Karpas-422 (cell line): ENCODE measurements around the gene BRINP2. TPM values are rescaled to one million over a fixed set of nuclear protein-coding genes. Genes with fewer than 3 reads are reported as not detected.

Source experiments
- DNase-seq: peaks from one replicate; pipeline ENCODE4 v3.0.0-alpha.2; 2015
- H2AFZ ChIP-seq: fragments of 200-600 bp; sonication (generic); 2 replicates; pipeline ENCODE4 v1.6.1; 2014; ENCODE audit warnings: antibody characterized with exemption, low read length, mixed read lengths
- H3K27ac ChIP-seq: fragments of 200-600 bp; sonication (generic); 2 replicates; pipeline ENCODE4 v1.5.1; 2014; ENCODE audit warnings: mild to moderate bottlenecking, low read length, moderate library complexity
- H3K27me3 ChIP-seq: fragments of 200-600 bp; sonication (generic); 2 replicates; pipeline ENCODE4 v1.6.1; 2014; ENCODE audit warnings: low read length, mixed read lengths
- H3K36me3 ChIP-seq: fragments of 200-600 bp; sonication (generic); 2 replicates; pipeline ENCODE4 v1.6.1; 2014; ENCODE audit warnings: low read length, mixed read lengths; ENCODE audit not compliant: insufficient read depth
- H3K4me1 ChIP-seq: fragments of 200-600 bp; sonication (generic); 2 replicates; pipeline ENCODE4 v1.6.1; 2014; ENCODE audit warnings: mild to moderate bottlenecking, low read length, mixed read lengths
- H3K4me2 ChIP-seq: fragments of 200-600 bp; sonication (generic); 2 replicates; pipeline ENCODE4 v1.6.1; 2014; ENCODE audit warnings: low read length, low read depth, mild to moderate bottlenecking; ENCODE audit not compliant: poor library complexity, severe bottlenecking
- H3K4me3 ChIP-seq: fragments of 200-600 bp; sonication (generic); 2 replicates; pipeline ENCODE4 v1.5.1; 2014; ENCODE audit warnings: mild to moderate bottlenecking, antibody characterized with exemption, low read length, mixed read lengths
- H3K79me2 ChIP-seq: fragments of 200-600 bp; sonication (generic); 2 replicates; pipeline ENCODE4 v1.6.1; 2014; ENCODE audit warnings: mild to moderate bottlenecking, low read length, mixed read lengths
- H3K9ac ChIP-seq: fragments of 200-600 bp; sonication (generic); 2 replicates; pipeline ENCODE4 v1.6.0; 2014; ENCODE audit warnings: low read length
- H3K9me2 ChIP-seq: fragments of 200-600 bp; sonication (generic), shearing (Covaris generic); replicated peaks from 2 replicates; pipeline ENCODE4 v1.6.0; 2014; ENCODE audit warnings: mild to moderate bottlenecking, low read length, moderate library complexity; ENCODE audit not compliant: insufficient read depth
- H3K9me3 ChIP-seq: fragments of 300-700, 200-600 bp; sonication (generic); 2 replicates; pipeline ENCODE4 v1.6.1; 2014; ENCODE audit warnings: low read length, mixed read lengths
- H4K20me1 ChIP-seq: fragments of 200-600 bp; sonication (generic); 2 replicates; pipeline ENCODE4 v1.6.1; 2014; ENCODE audit warnings: mild to moderate bottlenecking, antibody characterized with exemption, low read length, low read depth; ENCODE audit not compliant: insufficient read depth
- total RNA-seq: library from RNA; depleted of rRNA; stranded (reverse); fragments of >200 nt; shearing (Covaris generic); gene quantifications from 2 replicates; pipeline ENCODE4 v1.2.3, GENCODE V29; 2014; ENCODE audit warnings: low replicate concordance

Gene BRINP2
- total RNA-seq, 1 experiment from 2014 or later: not detected

DNA sequence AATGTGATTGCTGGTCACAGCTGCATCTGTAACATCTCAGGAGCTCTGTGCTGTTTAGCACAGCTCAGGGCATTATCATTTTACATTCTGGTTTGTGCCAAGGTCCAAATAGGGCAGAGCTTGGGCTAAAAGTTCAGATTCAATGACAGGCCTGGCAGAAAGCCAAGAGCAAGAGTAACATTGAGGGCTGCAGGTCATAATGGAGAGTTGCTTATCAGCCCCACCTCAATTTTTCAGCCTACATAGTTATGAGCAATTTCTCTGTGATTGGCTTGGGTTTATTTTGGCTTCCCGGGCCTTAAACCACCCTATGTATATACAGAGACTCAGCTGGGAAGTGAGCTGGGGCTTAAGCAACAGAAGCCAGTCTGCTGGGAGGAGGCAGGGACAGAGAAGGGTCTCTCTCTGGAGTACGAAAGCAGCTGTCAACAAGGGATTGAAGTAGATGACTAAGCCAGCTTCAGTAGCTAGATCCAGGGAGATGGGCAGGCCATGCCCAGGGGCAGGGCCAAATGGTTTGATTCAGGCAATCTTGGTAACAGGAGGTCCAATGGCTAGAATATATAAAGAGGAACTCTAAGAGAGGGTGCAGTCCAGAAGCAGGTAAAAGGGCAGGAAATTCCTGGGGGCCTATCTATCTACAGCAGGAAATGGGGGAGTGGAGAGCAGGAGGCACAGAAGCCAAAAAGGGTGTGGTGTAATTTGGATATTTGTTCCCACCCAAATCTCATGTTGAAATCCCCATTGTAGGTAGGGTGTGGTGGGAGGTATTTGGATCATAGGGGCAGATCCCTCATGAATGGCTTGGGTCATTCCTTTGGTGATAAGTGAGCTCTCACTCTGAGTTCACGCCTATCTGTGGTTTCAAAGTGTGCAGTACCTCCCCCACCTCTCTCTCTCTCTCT is 49.0 kb downstream of the BRINP2 start:
- no peaks in the 10 kb centered on the region for H3K4me1 ChIP-seq
- H3K4me3 ChIP-seq: no peak overlapping the region
- no peaks in the 10 kb centered on the region for H4K20me1 ChIP-seq

DNA sequence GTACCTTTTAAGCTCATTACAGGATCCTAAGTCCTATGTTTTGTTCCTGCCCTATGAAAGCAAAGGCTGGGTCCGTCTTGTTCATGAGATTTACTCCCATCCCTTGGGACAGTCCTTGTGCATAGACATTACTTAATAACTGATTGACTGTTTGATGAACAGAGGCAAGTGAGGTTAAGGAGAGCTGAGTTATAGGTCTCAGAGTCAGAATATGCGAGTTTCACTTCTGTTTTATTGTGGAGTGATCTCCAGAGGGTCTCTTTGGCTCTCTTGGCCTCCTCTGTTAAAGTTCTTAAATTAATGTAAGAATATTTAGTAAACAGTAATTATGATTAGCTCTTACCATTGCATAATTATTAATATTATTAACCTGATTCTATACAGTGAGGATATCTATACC is 52.6 kb downstream of the BRINP2 start:
- no peaks in the 10 kb centered on the region for H3K79me2 ChIP-seq
- H2AFZ ChIP-seq: no peak overlapping the region
- no peak overlapping the region for H3K9ac ChIP-seq
- H3K4me3 ChIP-seq: no peak overlapping the region
- no peak for DNase-seq
- no peaks in the 10 kb centered on the region for H4K20me1 ChIP-seq
- no peak overlapping the region for H3K4me2 ChIP-seq
- no peaks in the 10 kb centered on the region for H3K4me1 ChIP-seq
- no peaks in the 10 kb centered on the region for H3K36me3 ChIP-seq
- no peak overlapping the region for H3K27ac ChIP-seq
- no peaks in the 10 kb centered on the region for H3K9me2 ChIP-seq
- H3K27me3 ChIP-seq: no peaks in the 10 kb centered on the region
- no peaks in the 10 kb centered on the region for H3K9me3 ChIP-seq

More for the DNA sequence above, 49.0 kb downstream of the BRINP2 start:
- no peaks in the 10 kb centered on the region for H3K27me3 ChIP-seq
- no peaks in the 10 kb centered on the region for H3K79me2 ChIP-seq
- no peak overlapping the region for H3K4me2 ChIP-seq
- H2AFZ ChIP-seq: no peak overlapping the region
- peaks cover 9% of the 10 kb centered on the region for H3K9me3 ChIP-seq
- H3K9me2 ChIP-seq: no peaks in the 10 kb centered on the region
- H3K36me3 ChIP-seq: no peaks in the 10 kb centered on the region
- H3K9ac ChIP-seq: no peak overlapping the region
- DNase-seq: no peak
- H3K27ac ChIP-seq: no peak overlapping the region

DNA sequence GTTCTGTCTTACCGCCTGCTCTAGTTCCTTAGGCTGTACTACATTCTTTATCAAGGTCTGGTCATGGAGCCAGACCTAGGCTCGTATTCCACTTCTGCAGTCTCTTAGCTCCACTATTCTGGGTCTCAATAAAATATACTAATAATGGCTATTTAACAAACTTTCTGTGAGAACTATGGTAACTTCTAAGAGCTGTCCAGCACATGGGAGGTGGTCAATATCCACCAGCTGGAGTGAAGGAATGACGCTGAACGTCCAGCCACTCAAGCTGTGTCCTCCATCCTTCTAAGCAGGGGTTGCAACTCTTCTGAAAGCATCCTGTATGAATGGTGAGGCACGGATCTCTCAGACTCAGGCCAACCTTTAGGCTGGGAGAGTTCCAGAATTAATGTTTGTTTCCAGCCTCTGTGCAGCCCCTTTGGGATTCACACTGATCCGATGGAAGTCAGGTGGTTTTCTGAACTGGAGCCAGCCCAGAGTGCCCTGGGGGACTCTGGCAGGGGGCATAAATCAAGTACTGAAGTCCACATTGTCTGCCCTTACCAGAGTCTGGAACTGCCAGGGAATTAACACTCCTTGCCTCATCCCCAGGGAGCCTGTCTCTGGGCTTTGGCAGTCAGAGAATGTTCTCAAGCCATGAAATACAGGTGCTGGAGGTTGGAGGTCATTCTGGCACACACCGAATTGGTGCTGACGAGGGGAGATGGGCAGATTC is 57.4 kb downstream of the BRINP2 start:
- H3K9ac ChIP-seq: no peak overlapping the region
- H3K27me3 ChIP-seq: no peaks in the 10 kb centered on the region
- no peaks in the 10 kb centered on the region for H3K79me2 ChIP-seq
- no peak overlapping the region for H3K27ac ChIP-seq
- no peak overlapping the region for H2AFZ ChIP-seq
- no peaks in the 10 kb centered on the region for H3K36me3 ChIP-seq
- H4K20me1 ChIP-seq: no peaks in the 10 kb centered on the region
- no peaks in the 10 kb centered on the region for H3K9me2 ChIP-seq
- no peak overlapping the region for H3K4me2 ChIP-seq
- no peak overlapping the region for H3K4me3 ChIP-seq
- H3K4me1 ChIP-seq: no peaks in the 10 kb centered on the region
- no peak for DNase-seq
- no peaks in the 10 kb centered on the region for H3K9me3 ChIP-seq

DNA sequence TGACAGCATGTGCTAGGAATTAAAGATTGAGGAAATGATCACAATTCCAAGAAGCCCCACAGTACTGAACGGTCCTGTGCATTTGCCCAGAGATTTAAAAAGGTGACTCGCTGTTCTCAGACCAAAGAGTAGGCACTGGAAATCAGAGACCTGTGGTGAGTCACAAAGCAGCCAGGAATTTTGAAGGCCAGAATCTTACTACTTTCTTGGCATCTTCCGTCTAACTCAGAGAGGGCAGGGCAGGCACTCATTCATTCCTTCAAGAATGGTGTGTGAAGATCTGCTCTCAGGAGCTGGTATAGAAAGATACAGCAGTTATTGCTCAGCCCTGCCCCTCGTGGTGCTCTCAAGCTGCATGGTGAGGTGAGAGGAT is 57.9 kb downstream of the BRINP2 start:
- no peak overlapping the region for H3K27ac ChIP-seq

DNA sequence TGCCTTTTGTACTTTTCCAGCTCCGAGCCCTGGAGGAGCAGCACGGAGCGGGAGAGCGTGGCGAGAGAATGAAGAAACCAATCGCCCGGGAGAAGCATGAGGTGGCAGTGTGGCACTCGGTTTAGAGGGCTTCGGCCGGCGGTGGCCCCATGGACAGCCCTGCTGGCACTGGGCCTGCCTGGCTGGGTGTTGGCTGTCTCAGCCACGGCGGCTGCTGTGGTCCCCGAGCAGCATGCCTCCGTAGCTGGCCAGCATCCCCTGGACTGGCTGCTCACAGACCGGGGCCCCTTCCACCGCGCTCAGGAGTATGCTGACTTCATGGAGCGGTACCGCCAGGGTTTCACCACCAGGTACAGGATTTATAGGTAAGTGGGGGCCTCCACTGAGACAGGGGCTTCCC is 59.0 kb downstream of the BRINP2 start:
- no peaks in the 10 kb centered on the region for H3K9me2 ChIP-seq
- H2AFZ ChIP-seq: no peak overlapping the region
- H3K4me1 ChIP-seq: no peaks in the 10 kb centered on the region
- H3K4me2 ChIP-seq: no peak overlapping the region
- no peaks in the 10 kb centered on the region for H4K20me1 ChIP-seq
- no peaks in the 10 kb centered on the region for H3K79me2 ChIP-seq
- H3K27ac ChIP-seq: no peak overlapping the region
- no peaks in the 10 kb centered on the region for H3K36me3 ChIP-seq
- no peak for DNase-seq
- no peaks in the 10 kb centered on the region for H3K9me3 ChIP-seq
- no peak overlapping the region for H3K9ac ChIP-seq
- no peak overlapping the region for H3K4me3 ChIP-seq
- no peaks in the 10 kb centered on the region for H3K27me3 ChIP-seq

More for the DNA sequence above, 57.9 kb downstream of the BRINP2 start:
- Histone ChIP-seq H3K79me2 (no peaks in the 10 kb centered on the region), H2AFZ (no peak overlapping the region), H3K4me1 (no peaks in the 10 kb centered on the region), H3K9me3 (no peaks in the 10 kb centered on the region), H3K9me2 (no peaks in the 10 kb centered on the region), H4K20me1 (no peaks in the 10 kb centered on the region), H3K36me3 (no peaks in the 10 kb centered on the region), H3K9ac (no peak overlapping the region), H3K4me3 (no peak overlapping the region), H3K4me2 (no peak overlapping the region), H3K27me3 (no peaks in the 10 kb centered on the region)
- no peak for DNase-seq

DNA sequence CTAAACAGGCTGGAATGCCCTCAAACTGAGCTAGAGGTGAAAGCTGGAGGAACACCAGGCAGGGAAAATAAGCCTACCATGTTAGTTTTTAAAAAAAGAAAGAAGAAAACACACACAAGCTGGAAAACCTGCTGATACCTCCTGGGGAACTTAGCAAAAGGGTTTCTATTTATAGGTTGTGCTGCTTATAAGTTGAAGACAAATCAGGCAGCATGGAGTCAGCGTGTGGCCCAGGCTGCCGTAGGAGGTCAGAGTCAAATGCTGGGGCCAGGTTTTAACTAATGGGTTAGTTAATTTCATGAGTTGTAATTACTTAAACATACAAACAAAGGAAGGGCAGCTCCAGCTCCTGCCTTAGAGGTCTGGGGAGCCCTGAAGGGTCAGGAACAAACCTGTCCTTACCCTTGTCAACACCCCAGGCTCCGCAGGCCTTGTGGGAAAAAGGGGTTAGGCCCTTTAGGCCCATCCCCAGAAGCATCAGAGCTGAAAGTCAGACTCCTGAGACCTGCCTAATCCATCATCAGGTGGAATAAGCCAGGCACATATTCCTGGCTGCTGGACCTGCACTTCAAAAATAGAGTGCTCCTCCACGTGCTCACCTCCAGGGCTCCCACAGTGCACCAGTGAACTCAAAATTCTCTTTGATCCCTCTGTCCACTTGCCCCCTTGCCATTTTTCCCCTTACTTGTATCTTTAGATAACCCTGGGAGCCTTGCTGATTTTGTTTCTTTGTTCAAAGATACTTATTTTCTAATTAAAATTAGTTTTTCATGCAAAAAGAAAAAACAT is 59.7 kb downstream of the BRINP2 start:
- no peak overlapping the region for H3K27ac ChIP-seq
- no peaks in the 10 kb centered on the region for H3K9me3 ChIP-seq
- H2AFZ ChIP-seq: no peak overlapping the region
- no peak overlapping the region for H3K4me3 ChIP-seq
- H3K4me1 ChIP-seq: no peaks in the 10 kb centered on the region
- H3K27me3 ChIP-seq: no peaks in the 10 kb centered on the region
- H4K20me1 ChIP-seq: no peaks in the 10 kb centered on the region
- no peak for DNase-seq
- H3K9me2 ChIP-seq: no peaks in the 10 kb centered on the region
- no peaks in the 10 kb centered on the region for H3K36me3 ChIP-seq
- H3K4me2 ChIP-seq: no peak overlapping the region
- H3K9ac ChIP-seq: no peak overlapping the region
- no peaks in the 10 kb centered on the region for H3K79me2 ChIP-seq

DNA sequence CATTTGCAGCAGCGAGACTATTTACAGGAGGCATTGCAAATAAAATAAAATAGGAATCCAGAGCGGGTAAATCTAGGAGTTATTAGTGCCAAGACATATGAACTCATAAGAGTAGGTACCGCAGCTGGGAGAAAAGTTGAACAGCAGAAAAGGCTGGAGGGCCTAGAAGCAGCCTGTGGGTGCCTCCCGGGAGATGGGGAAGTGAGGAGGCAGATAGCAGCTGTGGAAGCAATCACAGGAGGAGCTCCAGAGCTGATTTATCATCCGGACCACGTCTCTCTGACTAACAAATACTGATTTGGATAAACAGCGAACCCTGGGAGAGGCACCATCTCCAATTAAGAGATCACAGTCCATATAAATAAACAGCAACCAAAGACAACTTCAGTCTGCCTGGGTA is 64.6 kb downstream of the BRINP2 start:
- H3K79me2 ChIP-seq: no peaks in the 10 kb centered on the region
- no peak for DNase-seq
- no peak overlapping the region for H3K4me2 ChIP-seq
- no peaks in the 10 kb centered on the region for H3K9me3 ChIP-seq
- no peaks in the 10 kb centered on the region for H4K20me1 ChIP-seq
- H3K27me3 ChIP-seq: no peaks in the 10 kb centered on the region
- H3K4me1 ChIP-seq: no peaks in the 10 kb centered on the region
- no peak overlapping the region for H3K4me3 ChIP-seq
- no peaks in the 10 kb centered on the region for H3K9me2 ChIP-seq
- H2AFZ ChIP-seq: no peak overlapping the region
- no peak overlapping the region for H3K27ac ChIP-seq
- H3K9ac ChIP-seq: no peak overlapping the region
- no peaks in the 10 kb centered on the region for H3K36me3 ChIP-seq

DNA sequence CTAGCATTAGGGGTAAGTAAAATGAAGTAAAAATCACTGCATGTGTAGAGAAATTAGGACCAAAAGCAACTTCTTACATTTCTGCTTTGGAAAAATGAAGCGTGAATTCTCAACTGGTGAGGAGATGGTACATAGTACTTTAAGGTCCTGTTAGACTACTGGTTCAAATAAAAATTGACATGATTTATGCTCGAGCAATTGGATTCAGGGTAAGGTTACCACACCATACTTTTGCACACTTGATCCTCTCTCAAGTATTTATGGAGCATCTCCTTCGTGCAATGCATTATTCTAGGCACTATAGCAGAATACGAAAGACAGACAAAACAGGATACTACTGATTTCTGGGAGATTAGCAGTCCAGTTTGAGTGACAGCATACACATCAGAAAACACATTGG is 66.2 kb downstream of the BRINP2 start:
- Histone ChIP-seq H3K79me2 (no peaks in the 10 kb centered on the region), H3K9me2 (no peaks in the 10 kb centered on the region), H2AFZ (no peak overlapping the region), H3K4me1 (no peaks in the 10 kb centered on the region), H3K27ac (no peak overlapping the region), H3K9ac (no peak overlapping the region), H4K20me1 (no peaks in the 10 kb centered on the region), H3K4me3 (no peak overlapping the region), H3K4me2 (no peak overlapping the region), H3K9me3 (no peaks in the 10 kb centered on the region), H3K36me3 (no peaks in the 10 kb centered on the region), H3K27me3 (no peaks in the 10 kb centered on the region)
- DNase-seq: no peak
